ENCODE results near the gene NFIA.

GRCh38 chr1:61270107-61270506 is 187.7 kb downstream of the NFIA start:
- TF ChIP-seq GTF2F1 (IDR thresholded peaks at IDR 0.05; ENCODE audit: low read depth, low read length) = no peak
- no peak for TF ChIP-seq ZNF592 (IDR thresholded peaks at IDR 0.05)
- no peak for TF ChIP-seq MAFK (IDR thresholded peaks at IDR 0.05; ENCODE audit: low read length)
- no peak for TF ChIP-seq EP300 (IDR thresholded peaks at IDR 0.05; ENCODE audit: low read length)
- TF ChIP-seq ZNF507 (tag; conservative IDR thresholded peaks at IDR 0.05) = no peak
- no peak for TF ChIP-seq RNF2 (IDR thresholded peaks at IDR 0.05)
- TF ChIP-seq POU5F1 (IDR thresholded peaks at IDR 0.05; ENCODE audit: borderline replicate concordance, low read depth, low read length, partially characterized antibody) = no peak
- TF ChIP-seq ZNF583 (CRISPR knock-in tag; IDR thresholded peaks at IDR 0.05) = no peak
- TF ChIP-seq YY1 (IDR thresholded peaks at IDR 0.05; ENCODE audit: borderline replicate concordance in 1 of 3, control insufficient read depth in 1 of 3, extremely low read depth in 1 of 3, insufficient read depth in 3 of 3, insufficient read length in 1 of 3, insufficient replicate concordance in 2 of 3, low read depth in 1 of 3, low read length in 2 of 3) = no peak
- no peak for TF ChIP-seq POLR2A (conservative IDR thresholded peaks at IDR 0.05)
- no peak for TF ChIP-seq FIP1L1 (IDR thresholded peaks at IDR 0.05; ENCODE audit: low read depth, low read length, poor library complexity, severe bottlenecking)
- no peak for TF ChIP-seq REST (IDR thresholded peaks at IDR 0.05; ENCODE audit: borderline replicate concordance)
- no peak for TF ChIP-seq REST (CRISPR knock-in tag; IDR thresholded peaks at IDR 0.05; ENCODE audit: low read depth)
